ENCODE measurements around the gene AHI1.

The AHI1 gene

DNA sequence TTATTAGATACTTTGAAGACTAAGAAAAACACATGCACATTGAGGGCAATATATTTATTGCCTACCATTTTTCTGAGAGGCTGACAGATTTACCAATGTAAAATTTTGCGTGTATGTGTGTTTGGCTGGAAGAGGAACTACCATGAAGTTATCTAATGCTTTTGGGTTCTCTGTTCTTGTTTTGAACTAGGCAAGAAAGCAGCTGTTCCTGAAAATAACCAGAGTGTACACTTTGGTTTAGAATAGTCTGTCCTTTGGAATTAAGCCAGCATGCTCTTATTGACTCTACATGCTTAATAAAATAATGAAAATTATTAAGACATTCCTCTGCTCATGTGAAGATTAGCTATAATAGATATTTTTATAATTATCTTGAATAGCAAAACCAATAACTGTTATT is 187.2 kb downstream of the AHI1 start:
- TF ChIP-seq, protein P1, sequence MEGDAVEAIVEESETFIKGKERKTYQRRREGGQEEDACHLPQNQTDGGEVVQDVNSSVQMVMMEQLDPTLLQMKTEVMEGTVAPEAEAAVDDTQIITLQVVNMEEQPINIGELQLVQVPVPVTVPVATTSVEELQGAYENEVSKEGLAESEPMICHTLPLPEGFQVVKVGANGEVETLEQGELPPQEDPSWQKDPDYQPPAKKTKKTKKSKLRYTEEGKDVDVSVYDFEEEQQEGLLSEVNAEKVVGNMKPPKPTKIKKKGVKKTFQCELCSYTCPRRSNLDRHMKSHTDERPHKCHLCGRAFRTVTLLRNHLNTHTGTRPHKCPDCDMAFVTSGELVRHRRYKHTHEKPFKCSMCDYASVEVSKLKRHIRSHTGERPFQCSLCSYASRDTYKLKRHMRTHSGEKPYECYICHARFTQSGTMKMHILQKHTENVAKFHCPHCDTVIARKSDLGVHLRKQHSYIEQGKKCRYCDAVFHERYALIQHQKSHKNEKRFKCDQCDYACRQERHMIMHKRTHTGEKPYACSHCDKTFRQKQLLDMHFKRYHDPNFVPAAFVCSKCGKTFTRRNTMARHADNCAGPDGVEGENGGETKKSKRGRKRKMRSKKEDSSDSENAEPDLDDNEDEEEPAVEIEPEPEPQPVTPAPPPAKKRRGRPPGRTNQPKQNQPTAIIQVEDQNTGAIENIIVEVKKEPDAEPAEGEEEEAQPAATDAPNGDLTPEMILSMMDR (IDR thresholded peaks at IDR 0.05; ENCODE audit: extremely low read depth, missing control alignments): no peak
- peak; percentile 14 for DNase-seq (ENCODE audit: low spot score)

DNA sequence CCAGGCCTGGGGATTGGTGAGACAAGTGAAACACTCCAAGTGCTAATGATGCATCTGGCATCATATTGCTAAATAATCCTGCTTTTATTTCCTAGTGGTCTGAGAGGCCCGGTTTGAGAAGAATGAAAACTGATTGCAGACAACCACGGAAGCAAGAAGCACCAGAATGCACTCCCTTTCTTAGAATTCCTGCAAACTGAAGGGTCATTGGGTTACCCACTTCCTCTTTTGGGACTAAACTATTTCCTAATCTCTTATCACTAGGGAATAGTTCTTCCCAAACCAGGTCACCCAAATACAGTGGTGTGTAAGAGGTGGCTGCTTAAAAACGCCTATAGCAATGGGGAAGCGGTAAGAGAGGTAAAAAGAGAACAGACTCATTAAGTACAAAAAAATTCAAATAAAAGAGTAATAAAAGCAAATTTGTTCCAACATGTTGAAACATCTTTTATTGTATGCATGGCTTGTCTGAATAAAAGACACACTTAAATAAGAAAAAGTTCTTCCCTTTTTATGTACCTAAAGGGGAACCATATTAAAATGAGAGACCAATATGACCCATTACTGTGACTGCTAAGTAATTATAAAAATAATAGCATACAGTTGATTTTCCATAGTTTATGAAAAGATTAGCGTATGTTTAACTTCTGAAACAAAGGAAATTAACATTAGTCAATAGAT is 190.7 kb downstream of the AHI1 start:
- no peak for DNase-seq (ENCODE audit: low spot score)

DNA sequence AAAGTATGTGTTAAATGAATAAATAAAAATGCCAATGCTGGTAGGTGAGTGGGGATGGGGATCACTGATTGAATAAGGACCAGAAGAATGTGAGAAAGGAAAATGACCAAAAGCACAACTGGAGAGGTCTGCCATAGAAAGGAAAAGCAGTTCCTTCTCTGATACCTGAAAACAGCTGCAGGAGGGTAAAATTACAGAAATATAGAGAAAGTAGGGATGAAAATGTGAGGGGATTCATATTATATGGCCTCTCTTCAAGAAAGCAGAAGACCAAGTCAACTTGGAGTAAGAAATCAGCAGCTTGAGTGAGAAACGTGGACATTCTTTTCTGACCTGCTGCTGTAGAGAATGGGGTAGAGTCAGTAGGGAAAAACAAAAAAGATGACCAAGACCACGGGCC is 191.4 kb downstream of the AHI1 start:
- TF ChIP-seq, protein P1 (IDR thresholded peaks at IDR 0.05; ENCODE audit: extremely low read depth, missing control alignments): no peak
- DNase-seq (ENCODE audit: low spot score): no peak

More for the DNA sequence above, 190.7 kb downstream of the AHI1 start:
- TF ChIP-seq, protein P1 (IDR thresholded peaks at IDR 0.05; ENCODE audit: extremely low read depth, missing control alignments): no peak

DNA sequence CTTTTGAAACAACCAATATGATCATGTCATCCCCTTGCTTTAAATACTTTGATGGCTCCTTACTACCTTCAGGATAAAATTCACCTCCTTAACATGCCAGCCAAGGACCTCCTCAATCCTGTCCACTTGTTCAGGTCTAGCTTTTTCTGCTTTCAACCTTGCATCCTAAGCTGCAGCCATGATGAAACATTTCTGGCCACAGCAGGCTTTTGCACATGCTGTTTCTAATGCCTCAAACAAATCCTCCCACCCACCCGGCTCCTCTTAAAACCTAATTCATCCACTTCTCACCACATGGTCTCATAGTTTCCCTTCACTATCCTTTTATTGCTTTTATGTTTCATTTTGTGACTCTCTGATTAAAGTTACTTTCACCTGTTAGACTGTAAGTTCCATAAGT is 191.9 kb downstream of the AHI1 start:
- TF ChIP-seq, protein P1 (IDR thresholded peaks at IDR 0.05; ENCODE audit: extremely low read depth, missing control alignments): no peak
- no peak for DNase-seq (ENCODE audit: low spot score)

DNA sequence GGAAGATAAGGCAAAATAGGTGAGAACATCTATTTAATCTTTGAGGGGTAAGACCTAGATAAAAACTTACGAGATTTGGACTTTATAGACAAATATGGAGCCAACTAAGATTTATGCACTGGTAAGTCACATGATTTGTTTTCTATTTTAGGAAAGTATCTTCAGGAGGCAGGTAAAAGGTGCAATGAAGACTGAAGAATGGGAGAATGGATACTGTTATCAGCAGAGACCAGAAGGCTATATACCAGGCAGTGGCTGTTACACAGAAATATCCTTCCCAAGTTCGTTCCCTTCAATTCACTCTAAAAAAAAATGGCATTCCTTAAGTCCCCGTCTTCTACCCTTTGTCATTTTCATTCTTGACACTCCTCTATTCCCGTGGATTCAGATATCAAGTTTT is 192.7 kb downstream of the AHI1 start:
- DNase-seq (ENCODE audit: low spot score): no peak
- TF ChIP-seq, protein P1 (IDR thresholded peaks at IDR 0.05; ENCODE audit: extremely low read depth, missing control alignments): no peak

DNA sequence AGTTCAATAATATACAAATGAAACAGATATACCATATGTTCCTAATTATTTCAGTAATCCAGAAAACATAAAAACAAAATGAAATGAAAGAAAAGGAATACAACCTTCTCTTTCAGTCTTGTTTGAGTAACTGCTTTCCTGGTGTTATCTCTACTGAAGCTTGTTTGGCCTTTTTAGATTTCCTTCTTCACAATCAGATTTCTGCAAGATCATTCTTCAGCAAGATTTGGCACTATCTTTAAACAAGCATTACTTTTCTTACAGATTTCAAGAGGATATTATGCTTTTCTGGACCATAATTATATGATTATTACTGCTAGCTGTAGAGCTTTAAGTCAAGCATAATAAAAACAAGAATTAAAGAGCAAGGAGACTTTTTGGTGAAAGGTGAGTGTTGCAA is 196.2 kb downstream of the AHI1 start:
- DNase-seq (ENCODE audit: low spot score): no peak
- TF ChIP-seq, protein P1 (IDR thresholded peaks at IDR 0.05; ENCODE audit: extremely low read depth, missing control alignments): no peak

DNA sequence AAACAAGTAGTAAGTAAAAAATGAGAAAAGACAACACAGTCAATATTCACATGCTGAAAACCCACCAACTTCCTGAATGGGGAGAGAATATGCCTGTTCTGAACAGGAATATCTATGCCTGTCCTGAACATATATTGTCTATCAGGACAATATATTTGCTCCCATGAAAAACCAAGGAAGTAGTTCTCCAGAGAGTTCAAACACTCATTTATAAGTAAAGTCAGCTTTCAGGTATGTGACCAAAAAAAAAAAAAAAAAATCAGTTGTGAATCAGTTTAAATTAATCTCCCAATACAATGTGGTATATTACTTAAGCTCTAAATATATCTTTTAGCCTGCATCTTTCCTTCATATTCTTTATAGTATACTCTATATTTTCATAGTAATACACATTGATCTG is 197.0 kb downstream of the AHI1 start:
- DNase-seq (ENCODE audit: low spot score): no peak
- TF ChIP-seq, protein P1 (IDR thresholded peaks at IDR 0.05; ENCODE audit: extremely low read depth, missing control alignments): no peak
